NCI-H1436 treated with DMSO at 0.1 percent for 48 hours (cell line): ENCODE measurements around the gene VASN.
A peak's percentile ranks its signal among the peaks of the same experiment; 100 is the strongest.

Experiments
- DNase-seq: peaks from one replicate; lab custom pipeline; 2025; lab: John Stamatoyannopoulos, UW

Gene VASN

DNA sequence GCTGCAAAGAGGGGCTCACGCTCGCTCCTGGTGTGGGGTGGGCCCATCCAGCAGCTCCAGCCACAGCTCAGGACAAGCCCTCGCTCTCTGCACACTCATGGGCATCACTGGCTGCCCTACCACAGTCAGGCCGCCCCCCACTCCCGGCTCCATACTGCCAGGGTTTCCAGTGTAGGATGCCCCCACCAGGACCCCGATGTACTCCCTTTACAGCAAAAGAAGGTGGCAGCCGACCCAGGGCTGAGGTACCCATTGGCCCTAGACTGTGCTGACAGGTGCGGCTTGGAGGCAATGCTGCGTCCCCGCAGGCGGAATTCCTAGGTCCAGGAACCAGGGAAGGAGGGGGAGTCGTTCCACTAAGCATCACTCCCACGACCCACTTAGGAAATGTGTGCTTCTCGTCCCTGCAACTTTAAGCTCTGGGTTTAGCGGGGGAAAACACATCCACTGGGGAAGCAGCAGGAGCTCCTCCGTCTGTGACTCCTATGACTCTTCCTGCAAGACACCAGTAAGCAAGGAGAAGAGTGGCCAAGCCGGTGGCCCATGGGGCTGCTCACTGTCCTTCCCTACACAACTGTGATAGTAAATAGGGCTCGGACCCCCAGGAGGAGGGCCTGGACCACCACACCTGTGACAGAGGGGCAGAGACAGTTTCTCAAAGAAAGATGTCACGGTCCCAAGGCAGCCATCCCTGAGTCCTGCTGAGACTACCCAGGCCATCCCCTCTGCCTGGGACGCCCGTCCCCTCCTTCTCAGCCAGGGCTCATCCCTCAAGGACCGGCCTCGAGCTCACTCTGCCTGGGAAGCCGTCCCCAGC, 31.7 kb downstream of the VASN start:
- DNase-seq: no peak

DNA sequence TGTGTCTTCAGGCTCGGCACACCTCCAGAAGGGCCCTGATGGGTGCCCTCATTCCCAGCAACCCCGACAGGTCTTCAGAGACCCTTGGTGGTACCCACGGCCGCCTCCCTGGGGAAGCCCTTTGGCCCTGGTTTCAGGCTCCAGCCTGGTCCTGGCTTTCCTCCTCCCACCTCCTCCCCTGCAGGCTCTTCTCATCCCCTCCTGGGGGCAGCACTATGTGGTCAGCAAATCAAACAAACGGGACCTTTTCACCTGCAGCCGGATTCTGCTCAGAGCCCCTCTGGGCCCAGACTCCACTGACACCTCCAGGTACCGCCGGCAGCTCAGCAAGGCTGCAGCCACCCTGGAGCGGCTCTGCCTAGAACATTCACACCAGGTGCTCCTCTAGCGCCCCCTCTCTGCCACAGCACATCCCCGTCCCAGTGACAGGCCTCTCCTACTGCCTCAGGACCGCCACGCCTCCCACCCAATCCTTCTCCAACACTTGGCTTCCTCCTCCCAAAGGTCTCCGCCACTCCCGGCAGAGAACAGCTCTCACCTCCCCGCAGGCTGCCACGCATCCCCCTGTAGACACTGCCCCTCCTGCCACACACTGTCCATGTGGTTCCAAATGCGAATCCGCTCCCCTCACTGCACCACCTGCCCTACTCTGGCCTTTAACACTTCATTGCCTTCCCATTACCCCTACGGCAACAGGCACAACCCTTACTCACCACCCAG, 32.8 kb downstream of the VASN start:
- no peak for DNase-seq

DNA sequence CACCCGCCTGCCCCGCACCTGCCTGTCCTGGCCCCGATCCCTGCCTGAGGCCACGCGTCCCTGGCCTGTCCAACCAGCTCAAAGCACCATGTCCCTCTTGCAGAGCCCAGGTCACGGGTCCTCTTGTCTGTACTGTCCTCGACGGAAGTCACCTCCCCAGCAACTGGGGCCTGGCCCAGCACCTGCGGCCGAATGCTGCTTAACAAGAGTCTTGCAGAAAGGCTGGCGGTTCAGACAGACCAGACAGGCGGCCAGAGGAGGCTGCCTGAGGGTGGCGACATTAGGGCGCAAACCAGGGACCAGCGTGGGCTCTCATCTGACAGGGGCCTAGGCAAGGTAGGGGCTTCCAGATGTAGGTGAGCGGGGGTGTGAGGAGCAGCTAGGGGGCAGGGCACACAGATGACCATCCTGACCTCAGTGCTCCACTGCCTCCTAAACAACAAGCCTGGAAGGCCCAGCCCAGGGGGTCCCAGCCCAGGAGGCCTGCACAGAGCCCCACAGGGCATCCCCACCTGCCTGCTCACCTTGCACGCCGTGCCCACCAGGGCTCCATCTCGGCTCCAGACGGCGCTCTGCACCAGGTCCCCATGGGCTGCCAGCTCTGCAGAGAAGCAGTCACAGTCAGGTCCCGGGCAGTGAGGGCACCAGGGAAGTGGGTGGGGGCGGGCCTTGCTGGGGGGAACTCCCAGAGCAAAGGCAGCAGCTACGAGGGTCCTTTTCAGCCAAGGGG, 33.5 kb downstream of the VASN start:
- DNase-seq: no peak

DNA sequence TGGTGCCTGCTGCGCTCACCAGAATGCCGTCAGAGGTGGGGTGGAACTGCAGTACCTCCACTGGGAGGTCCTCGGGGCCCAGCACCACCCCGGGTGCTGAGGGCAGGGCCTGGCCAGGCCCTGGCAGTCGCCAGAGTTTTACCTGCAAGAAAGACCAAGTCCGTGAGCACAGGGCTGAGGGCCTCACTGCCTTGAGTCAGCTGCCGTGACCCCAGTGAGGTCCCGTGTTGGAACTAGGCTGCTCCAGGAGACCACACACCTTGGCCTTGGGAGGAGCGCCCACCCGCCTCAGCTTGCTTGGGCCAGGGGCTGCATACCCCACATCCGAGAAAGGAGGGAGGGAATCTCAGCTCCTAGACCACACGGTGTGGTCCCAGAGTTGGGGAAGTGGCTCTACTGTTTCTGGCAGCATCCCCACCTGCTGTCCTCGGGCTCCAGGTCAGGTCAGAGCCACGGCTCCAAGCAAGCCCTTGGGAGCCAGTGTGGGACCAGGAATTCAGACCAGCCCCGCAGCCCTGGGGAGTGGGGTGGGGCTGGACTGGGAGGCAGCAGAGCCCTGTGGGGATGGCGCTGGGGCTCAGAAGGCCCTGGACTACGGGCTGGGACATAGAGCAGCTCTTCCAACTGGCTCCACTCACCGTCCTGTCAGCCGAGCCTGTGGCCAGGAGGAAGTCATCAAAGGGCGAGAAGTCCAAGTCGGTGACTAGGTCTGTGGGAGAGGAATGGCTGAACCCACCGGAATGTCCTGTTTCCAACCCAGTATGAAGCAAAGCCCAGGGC, 36.1 kb downstream of the VASN start:
- no peak for DNase-seq

DNA sequence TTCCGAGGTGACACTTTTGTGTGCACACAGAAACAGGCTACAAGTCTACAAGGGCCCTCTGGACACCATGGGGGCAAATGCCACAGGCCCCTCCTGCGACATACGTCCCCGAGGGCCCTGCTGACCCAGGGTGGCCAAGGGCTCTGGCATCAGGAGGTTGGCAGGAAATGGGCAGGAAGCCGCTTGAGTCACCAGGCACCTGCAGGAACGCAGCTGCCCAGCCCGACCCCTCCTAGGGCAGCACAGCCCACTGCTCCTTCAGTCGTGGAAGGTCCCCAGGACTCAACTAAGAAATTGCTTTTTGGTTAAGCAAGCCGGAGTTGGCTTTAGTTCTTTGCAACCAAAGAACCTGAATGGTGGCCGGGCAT, 36.7 kb downstream of the VASN start:
- no peak for DNase-seq

DNA sequence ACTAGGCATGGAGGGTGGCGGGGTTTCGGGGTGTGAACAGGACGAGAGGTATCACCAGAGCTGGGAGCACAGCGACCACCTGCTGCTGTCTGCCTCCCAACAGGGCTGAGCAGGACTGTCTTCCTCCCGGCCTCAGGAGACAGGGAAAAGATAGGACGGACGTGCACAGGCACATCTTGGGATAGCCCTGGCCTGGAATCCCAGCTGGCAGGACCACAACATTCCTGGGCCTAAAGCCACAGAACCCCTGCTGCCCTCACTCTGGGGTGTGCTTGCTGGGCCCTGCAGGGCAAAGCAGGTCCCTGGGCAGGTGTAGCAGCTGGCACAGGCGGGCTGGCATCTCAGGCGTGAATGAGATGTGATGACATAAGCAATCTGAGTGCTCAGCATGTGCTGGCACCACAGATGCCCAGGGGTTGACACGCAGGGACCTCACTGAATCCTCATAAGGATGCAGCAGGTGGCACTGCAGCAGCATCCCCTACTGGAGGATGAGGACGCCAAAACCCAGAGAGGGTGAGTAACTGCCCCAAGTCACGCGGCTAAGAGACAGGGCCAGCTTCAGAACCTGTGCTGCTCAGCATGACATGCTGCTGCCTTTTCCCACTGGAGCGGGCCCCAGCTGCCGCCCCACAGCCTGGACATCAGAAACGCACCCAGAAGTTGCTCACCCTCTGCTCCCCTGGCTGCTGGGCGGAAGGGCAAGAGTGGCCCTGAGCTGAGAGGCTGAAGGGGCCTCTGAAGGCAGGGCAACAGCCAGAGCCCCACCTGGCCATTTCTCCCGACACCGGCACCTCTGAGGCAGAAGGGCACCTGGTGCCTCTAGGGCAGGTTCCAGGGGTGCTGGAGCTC, 37.7 kb downstream of the VASN start:
- no peak for DNase-seq

DNA sequence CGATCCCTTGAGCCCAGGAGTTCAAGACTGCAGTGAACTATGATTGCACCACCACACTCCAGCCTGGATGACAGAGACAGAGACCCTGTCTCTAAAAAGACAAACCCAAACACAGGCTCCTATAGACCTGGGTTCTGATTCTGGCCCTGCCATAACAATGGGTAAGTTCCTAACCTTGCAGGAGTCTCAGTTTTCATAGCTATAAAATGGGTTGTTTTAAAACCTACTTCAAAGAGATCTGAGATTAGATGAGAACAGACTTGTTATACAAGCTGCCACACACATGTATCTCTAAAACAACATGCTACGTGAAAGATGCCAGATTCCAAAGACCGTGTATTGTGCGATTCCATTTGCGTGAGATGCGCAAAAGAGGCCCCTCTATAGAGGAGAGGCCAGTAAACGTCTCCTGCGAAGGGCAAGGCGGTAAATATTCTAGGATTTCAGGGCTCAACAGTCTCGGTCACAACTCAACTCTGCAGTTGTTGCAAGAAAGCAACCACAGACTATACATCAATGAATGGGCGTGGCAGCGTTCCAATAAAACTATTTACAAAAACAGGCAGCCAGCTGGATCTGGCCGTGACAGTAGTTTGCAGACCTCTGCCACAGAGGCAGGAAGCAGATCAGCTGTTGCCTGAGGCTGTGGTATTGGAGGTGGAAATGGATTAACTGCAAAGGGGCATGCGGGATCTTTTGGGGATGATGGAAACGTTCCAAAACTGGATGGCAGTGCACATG, 38.9 kb downstream of the VASN start:
- DNase-seq: no peak

DNA sequence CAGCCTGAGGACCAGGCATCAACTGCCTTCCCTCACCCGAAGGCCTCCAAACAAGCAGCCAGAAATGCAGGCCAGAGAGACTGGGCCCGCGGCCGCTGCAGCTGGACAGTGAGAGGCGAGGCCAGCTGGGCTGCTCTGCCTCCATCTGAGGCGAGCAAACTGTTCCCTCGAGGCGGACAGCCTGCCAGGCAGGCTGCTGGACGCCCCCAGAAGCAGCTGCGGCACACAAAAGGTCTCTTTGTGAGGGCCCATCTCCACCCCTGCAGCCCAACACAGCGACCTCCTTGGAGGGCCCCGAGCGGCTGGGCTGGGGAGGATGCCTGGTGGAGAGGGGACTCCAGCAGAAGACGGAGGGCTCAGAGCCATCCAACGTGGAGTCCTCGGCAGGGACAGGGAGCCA, 40.0 kb downstream of the VASN start:
- DNase-seq: no peak

DNA sequence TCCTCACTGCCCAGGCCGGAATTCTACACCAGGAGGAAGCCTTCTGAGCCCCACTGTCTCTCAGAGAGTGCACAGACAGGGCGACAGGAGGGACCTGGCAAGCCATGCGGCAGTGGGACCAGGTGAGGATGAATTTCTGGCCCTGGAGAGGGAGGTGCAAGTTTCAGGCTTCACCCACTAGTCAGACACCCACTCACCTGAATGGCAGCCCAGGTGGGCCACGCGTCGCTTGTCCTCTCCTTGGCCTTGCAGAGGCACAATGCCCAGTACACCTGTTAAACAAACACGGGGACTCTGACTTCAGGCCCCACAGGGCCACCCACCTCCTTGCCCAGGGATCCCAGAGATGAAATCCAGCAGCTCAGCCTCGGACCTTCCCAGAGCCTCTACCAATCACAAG, 40.5 kb downstream of the VASN start:
- DNase-seq: no peak

DNA sequence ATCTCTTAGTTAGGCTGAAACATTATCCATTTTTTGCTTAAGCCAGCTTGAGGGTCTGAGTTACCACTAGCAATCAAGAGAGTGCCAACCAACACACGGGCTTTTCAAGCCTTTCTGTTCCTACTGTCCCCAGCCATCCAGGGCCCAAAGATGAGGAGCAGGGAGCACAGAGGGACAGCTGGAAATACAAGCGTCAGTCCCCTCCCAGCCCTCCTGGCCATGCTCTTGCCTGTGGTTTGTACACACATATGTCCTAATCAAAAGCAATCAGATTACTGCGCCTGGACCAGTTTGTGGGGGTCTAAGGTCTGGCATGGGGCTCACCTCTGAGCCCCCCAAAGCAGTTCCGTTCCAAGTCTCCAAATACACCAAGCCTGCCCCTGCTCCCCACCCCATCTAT, 41.2 kb downstream of the VASN start:
- no peak for DNase-seq

DNA sequence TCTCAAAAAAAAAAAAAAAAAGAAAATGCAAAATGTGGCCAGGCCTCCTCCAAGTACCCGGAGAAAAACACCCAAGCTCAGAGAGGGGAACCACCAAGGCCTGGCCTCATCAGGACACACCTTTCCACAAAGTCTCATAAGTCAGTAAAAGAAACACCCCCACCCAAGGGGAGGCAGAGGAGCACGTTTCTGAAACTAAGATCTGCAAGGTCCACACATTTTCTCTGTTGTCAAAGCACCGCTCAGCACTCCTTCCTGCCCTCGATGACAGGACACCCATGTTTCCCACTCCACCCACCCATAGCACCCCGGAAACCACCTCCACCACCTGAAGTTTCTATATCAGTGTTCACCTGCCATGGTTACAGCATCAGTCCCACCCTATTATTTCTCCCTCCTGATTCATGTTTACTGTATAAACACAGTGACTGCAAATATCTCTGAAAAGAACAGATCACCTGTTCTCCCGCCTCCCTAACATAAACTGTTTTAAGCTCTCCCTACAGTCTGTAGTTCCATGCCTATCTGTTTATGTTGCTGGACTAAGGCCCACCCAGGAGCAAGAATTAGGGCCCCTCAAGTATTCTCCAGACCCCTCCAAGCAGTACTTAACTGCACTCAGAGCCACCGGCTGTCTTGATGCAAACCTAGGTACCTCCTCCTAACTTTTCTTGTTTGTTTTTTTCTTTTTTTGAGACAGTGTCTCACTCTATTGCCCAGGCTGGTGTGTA, 42.7 kb downstream of the VASN start:
- DNase-seq: no peak

DNA sequence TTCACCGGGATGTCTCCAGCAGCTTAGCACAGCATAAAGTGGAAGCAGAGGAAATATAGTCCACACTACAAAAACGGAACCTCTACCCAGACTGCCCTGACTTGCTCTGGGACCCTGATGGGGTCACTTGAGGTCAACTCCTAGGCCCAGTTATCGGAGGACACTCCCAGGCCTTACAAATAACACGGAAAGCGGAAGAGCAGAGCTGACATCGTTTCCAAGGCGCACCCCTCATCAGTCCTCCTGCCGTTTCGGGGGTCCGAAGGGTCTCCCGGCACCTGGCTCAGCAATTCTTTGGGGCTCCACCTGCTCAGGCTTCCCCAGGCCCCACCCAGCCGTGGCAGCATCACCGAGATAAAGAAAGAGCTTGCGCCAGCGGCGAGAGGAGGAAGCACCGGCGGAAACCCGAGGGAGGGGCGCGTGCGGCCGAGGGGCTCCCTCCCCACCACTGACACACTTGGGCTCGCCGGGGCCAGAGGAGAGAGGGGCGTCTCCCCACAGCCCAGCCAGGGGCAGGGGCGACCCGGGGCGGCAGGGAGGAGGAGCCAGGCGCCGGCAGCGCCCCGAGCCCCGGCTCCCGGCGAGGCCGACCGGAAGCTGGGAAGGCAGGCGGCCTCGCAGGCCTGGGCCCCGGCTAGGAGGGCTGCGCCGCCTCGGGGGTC, 44.0 kb downstream of the VASN start:
- no peak for DNase-seq

DNA sequence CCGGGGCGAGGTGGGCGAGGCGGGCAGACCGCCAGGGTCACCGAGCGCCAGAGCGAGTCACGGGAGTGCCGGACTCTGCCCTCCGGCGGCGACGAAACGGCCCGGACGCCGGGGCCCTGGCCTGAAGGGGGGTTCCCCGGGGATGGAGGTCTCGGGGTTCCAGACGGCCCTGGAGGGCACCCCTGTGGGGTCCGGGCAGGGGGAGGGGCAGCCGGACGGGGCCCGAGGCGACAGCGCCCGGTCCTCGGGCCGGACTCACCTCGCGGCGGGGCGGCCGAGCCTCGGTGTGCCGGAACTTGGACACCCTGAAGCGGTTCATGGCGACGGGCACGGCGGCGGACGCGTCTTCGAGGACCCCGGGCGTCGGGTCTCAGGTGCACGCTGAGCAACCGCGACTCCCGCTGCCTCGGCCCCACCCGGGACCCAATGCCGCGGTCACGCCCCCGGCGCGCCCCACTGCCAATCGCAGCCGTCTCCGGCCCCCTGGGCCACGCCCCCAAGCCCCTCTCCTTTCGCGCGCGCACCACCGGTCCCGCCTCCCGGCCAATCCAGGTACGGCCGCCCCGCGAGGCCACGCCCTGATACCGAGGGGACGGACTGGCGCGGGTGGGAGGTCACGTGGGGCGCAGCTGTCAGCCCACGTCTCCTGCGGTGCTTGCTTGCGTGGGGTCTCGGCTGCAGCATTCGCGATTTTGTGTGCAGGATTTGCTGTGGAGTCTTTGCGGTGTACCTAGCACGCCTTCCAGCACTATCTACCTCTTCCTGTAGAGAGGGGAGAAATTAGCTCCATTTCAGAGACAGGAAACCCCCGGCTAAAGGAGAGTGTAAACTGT, 44.8 kb downstream of the VASN start, which contains the start of gene CORO7:
CORO7 (minus strand) TSS at position 397 of the 833 bp plus-strand sequence; CDS start at position 319, 78 bp downstream.
- peak; percentile 8 for DNase-seq

DNA sequence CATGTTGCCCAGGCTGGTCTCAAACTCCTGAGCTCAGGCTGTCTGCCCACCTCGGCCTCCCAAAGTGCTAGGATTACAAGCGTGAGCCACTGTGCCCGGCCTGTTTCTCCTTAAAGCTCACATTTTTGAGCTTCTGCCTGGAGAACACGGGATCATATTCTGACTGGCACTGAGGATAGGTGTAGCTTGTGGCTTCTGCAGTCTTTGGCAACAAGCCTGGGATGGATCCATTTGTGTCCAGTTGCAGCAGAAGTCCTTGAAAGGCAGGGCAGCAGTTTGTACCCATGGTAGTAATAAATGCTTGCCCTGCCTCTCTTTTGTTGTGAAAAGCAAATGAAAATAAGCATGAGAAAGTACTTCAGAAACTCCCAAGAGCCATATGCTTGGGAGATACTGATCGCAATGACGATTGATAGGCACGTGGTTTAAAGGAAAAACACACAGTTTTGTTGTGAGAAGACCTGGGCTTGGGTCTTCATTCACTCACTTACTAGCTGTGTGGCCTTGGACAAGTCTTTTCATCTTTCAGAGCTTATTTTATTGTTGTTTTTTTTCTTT, 47.8 kb downstream of the VASN start:
- DNase-seq: no peak

DNA sequence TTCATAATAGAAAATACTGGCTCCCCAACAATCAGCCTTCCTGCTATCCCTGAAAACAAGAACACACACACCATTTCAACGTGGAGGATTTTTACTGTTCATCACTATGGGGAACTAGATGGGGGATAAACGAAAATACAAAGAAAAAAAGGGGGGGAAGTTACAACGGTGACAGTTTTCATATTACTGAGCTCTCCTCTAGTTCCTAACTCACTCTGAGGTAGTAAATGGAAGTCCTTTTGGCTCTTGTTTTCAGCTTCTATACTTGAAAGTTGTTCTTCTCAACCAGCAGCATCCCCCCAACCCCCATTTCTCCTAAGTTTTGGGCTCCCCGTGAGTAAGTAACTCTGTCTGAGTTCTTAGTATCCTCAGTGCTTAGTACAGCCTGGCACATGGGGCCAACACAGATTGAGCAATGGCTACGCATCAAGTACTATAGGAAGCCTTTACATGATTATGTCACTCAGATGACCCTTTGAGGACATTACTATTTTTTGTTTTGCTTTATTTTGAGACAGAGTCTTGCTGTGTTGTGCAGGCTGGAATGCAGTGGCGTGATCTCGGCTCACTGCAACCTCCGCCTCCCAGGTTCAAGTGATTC, 49.0 kb downstream of the VASN start:
- DNase-seq: no peak

DNA sequence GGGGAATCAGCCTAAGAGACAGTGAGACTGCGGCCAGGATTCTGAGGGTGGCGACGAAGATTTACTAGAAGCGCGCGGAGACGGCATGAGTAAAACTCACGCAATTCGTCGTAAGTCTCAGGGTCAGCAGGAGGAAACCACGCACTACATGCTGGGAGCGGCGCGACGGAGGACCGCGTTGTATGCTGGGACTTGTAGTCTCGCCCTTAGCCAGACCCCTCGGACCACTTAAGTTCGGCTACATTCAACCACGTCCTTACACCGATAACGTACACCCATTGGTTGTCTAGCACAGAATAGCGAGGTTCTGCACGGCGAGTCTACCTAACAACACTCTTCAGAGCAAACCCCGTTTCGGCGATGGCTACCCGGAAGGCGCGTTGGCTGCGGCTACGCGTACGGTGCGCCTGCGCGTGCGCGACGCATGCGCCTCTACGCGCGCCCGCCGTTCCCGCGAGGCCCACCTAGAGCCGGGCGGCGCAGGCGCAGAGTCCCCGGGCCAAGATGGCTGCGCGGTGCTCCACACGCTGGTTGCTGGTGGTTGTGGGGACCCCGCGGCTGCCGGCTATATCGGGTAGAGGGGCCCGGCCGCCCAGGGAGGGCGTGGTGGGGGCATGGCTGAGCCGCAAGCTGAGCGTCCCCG, 53.9 kb downstream of the VASN start, which contains the start of gene DNAJA3:
DNAJA3 (plus strand) TSS at position 491 of the 643 bp plus-strand sequence; CDS start at position 505, 14 bp downstream.
- peak; percentile 79 for DNase-seq
